VCaP (cell line): Measurements from ENCODE around the gene SYPL1.

Experiments
- H3K27ac ChIP-seq: fragments of 450-650 bp; 2 replicates; pipeline ENCODE4 v1.5.1; 2017
- CTCF ChIP-seq: fragments of 450-650 bp; conservative IDR thresholded peaks from 2 replicates; pipeline ENCODE4 v1.5.1; 2017; ENCODE audit warnings: mild to moderate bottlenecking, moderate library complexity

Gene SYPL1

GRCh38 chr7:106060394-106060920 is 51.7 kb downstream of the SYPL1 start:
- TF ChIP-seq CTCF = no peak
- no peak overlapping the region; the same call in 1 of the 2 replicates for H3K27ac ChIP-seq

DNA sequence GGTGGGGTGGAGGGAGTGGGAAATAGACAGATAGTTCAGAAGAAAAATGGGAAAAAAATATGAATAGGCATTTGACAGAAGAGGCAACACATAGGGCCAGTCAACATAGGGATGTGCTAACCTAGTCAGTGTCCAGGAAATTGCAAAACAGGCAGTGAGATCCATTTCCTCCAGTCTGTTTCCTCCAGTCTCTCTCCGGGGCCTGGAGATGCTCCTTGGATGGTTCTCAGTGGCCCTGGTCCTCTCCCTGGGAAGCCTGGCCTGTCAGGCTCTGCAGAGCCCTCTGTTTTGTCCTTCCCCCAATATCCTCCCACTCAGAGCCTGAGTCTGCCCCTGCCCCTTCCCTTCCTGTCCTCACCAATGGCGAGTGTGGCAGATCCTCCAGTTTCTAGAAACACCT is 52.6 kb downstream of the SYPL1 start:
- peak overlapping the region; percentile 94 for H3K27ac ChIP-seq
- TF ChIP-seq CTCF = no peak

- no peak for TF ChIP-seq CTCF
- H3K27ac ChIP-seq = peak overlapping the region; percentile 94
Observed at GRCh38 chr7:106058928-106059324, 53.2 kb downstream of the SYPL1 start.

DNA sequence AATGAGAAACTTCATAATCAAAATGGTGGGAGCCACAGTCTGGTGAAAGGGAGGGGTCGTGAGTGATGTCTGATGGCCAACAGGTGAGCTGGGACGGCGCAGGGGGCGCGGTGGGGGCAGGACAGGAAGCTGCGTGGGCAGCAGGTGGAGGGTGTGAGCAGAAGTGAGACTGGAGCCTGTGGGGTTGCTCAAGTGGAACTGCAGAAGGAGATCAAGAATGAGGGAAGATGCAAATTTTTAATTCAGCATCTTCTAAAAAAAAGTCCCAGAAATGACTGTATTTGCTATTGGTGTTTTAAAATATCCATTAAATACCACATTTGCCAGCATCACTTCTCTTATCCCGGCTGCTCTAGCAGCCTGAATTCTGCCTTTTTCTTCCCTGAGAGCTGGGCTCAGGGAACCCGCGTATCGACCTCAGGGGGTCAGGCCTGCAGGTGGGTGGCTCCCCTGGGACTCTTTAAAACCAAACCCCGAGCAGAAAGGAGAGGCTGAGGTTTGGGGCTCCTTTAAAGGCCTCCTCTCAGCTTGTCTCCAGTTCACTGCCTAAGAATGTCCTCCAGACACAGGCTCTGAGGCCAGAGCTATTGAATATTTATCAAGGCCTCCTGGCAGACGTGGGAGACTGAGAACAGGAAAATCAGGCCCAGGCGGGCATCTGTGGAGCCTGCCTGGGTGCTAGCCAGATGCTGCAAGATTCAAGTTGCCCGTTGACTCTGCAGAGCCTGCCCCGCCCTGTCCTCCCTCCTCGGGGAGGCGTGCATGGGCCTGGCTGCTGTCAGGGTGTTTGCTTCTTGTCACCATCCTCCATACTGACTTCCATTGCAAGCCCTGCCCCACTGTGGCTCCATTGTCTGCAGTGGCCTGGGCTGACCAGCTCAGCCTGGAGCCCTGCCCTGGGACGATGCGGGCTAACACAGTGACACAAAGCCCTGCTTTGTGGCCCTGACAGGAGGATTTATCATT is 53.9 kb downstream of the SYPL1 start:
- no peak for TF ChIP-seq CTCF
- H3K27ac ChIP-seq = peak overlapping the region; percentile 94

- H3K27ac ChIP-seq = peak overlapping the region; percentile 94
- TF ChIP-seq CTCF = no peak; the same call in none of the 2 replicates
Observed at GRCh38 chr7:106057204-106057961, 54.7 kb downstream of the SYPL1 start.

- peak; percentile 95 for TF ChIP-seq CTCF
- H3K27ac ChIP-seq = peak overlapping the region; percentile 94
Observed at GRCh38 chr7:106056513-106057203, 55.5 kb downstream of the SYPL1 start.
